H1 (cell line): Measurements from ENCODE around the gene PCDHAC1. TPM values are rescaled to one million over a fixed set of nuclear protein-coding genes. Genes with fewer than 3 reads are reported as not detected.

Experiments
- BRCA1 ChIP-seq: IDR thresholded peaks from 2 replicates; pipeline ENCODE4 v1.6.1; 2012; ENCODE audit warnings: low read depth, low read length, improper control_type of control experiment
- CBX8 ChIP-seq: fragments of 300-800, 300-1000 bp; sonication (generic); IDR thresholded peaks from 2 replicates; pipeline ENCODE4 v1.7.1; 2016; ENCODE audit warnings: low read depth, low read length, borderline replicate concordance
- CREB1 ChIP-seq: IDR thresholded peaks from 2 replicates; pipeline ENCODE4 v1.6.1; 2012; ENCODE audit warnings: inconsistent platforms
- GABPA ChIP-seq: IDR thresholded peaks from 2 replicates; pipeline ENCODE4 v1.6.1; 2011; ENCODE audit warnings: mild to moderate bottlenecking, low read length, moderate library complexity, borderline replicate concordance; ENCODE audit not compliant: insufficient read depth
- JUN ChIP-seq: IDR thresholded peaks from 2 replicates; pipeline ENCODE4 v1.6.1; 2011; ENCODE audit warnings: low read depth, mild to moderate bottlenecking, improper control_type of control experiment, low read length
- JUND ChIP-seq: IDR thresholded peaks from 2 replicates; pipeline ENCODE4 v1.6.1; 2011; ENCODE audit warnings: mild to moderate bottlenecking, improper control_type of control experiment, low read length
- KDM4A ChIP-seq: IDR thresholded peaks from one replicate; pipeline ENCODE4 v1.7.1; 2012; ENCODE audit warnings: low read depth, mild to moderate bottlenecking, moderate library complexity, low read length, inconsistent platforms; ENCODE audit not compliant: severe bottlenecking
- MAFK ChIP-seq: IDR thresholded peaks from 2 replicates; pipeline ENCODE4 v1.6.1; 2012; ENCODE audit warnings: low read depth, mild to moderate bottlenecking, improper control_type of control experiment, low read length
- NRF1 ChIP-seq: IDR thresholded peaks from 2 replicates; pipeline ENCODE4 v1.6.1; 2011; ENCODE audit warnings: mild to moderate bottlenecking, low read depth, low read length, improper control_type of control experiment
- POLR2A ChIP-seq, 2 experiments: IDR thresholded peaks; 1 replicate in 1 of 2; 2 replicates in 1 of 2; pipeline ENCODE4 v1.6.1; 2011; ENCODE audit warnings: low read depth in 2 of 2, low read length in 2 of 2, mild to moderate bottlenecking in 2 of 2; ENCODE audit errors: control extremely low read depth in 1 of 2
- RBBP5 ChIP-seq: IDR thresholded peaks from 2 replicates; pipeline ENCODE4 v1.7.1; 2012; ENCODE audit warnings: low read depth, mild to moderate bottlenecking, inconsistent platforms, low read length, moderate library complexity, borderline replicate concordance
- RFX5 ChIP-seq: IDR thresholded peaks from 2 replicates; pipeline ENCODE4 v1.6.1; 2011; ENCODE audit warnings: low read depth, low read length, improper control_type of control experiment, borderline replicate concordance
- RNF2 ChIP-seq: fragments of 200-900, 300-1000 bp; sonication (generic); IDR thresholded peaks from 2 replicates; pipeline ENCODE4 v1.7.1; 2016; ENCODE audit warnings: borderline replicate concordance, low read depth, mild to moderate bottlenecking, antibody characterized with exemption, low read length; ENCODE audit not compliant: poor library complexity, severe bottlenecking; ENCODE audit errors: missing control alignments
- SAP30 ChIP-seq: fragments of 300-600 bp; sonication (generic); IDR thresholded peaks from 2 replicates; pipeline ENCODE4 v1.7.1; 2012; ENCODE audit warnings: low read length, moderate library complexity, mild to moderate bottlenecking, inconsistent platforms; ENCODE audit not compliant: insufficient read depth, insufficient replicate concordance
- SIX5 ChIP-seq: IDR thresholded peaks from 2 replicates; pipeline ENCODE4 v1.6.1; 2011; ENCODE audit warnings: mild to moderate bottlenecking, low read depth, low read length
- SP1 ChIP-seq: IDR thresholded peaks from 2 replicates; pipeline ENCODE4 v1.6.1; 2011; ENCODE audit warnings: low read depth, low read length
- SP4 ChIP-seq: IDR thresholded peaks from 2 replicates; pipeline ENCODE4 v1.6.1; 2012; ENCODE audit warnings: low read length, inconsistent platforms
- ZNF274 ChIP-seq: IDR thresholded peaks from 2 replicates; pipeline ENCODE4 v1.7.0; 2012; ENCODE audit warnings: low read length, borderline replicate concordance; ENCODE audit errors: extremely low read depth
- polyA plus RNA-seq, 7 experiments: library from polyadenylated mRNA; depleted of rRNA in 3 of 7; stranded (reverse) in 5 of 7; unstranded in 2 of 7; fragments of >200 nt in 5 of 7; fragments of 200-250 nt in 2 of 7; gene quantifications; 1 replicate in 5 of 7; 2 replicates in 1 of 7; 4 replicates in 1 of 7; pipeline versions ENCODE4 v1.2.1 to v1.2.3, GENCODE V29; 2011 to 2013; ENCODE audit warnings: missing spikeins in 2 of 7, mixed read lengths in 2 of 7
- total RNA-seq: library from RNA; stranded (reverse); fragmentation: NEBNext Ultra II Directional; extraction: Animal tissue kit (Norgen Biotek cat#: 25700); gene quantifications from 2 replicates; pipeline ENCODE4 v1.2.1, GENCODE V29; 2021
- TF ChIP-seq, protein P1 (sequence below): IDR thresholded peaks from 2 replicates; pipeline ENCODE4 v1.6.1; 2011; ENCODE audit warnings: low read length, improper control_type of control experiment
- TF ChIP-seq, protein P2 (sequence below): IDR thresholded peaks from 2 replicates; pipeline ENCODE4 v1.6.1; 2012; ENCODE audit warnings: inconsistent platforms
- TF ChIP-seq, protein P3 (sequence below), 3 experiments: IDR thresholded peaks; 1 replicate in 2 of 3; 2 replicates in 1 of 3; pipeline versions ENCODE4 v1.5.1 to v1.6.1; 2011; ENCODE audit warnings: low read length in 3 of 3, mild to moderate bottlenecking in 3 of 3, inconsistent platforms in 2 of 3, low read depth in 1 of 3, moderate library complexity in 1 of 3; ENCODE audit not compliant: insufficient read depth in 1 of 3; ENCODE audit errors: control extremely low read depth in 1 of 3

Gene PCDHAC1
- total and polyA plus RNA-seq, 2 of the 8 experiments (the other 6 are each of a cell fraction or from before 2014, with no cell fraction given) = 2.2 to 4.5 TPM

DNA sequence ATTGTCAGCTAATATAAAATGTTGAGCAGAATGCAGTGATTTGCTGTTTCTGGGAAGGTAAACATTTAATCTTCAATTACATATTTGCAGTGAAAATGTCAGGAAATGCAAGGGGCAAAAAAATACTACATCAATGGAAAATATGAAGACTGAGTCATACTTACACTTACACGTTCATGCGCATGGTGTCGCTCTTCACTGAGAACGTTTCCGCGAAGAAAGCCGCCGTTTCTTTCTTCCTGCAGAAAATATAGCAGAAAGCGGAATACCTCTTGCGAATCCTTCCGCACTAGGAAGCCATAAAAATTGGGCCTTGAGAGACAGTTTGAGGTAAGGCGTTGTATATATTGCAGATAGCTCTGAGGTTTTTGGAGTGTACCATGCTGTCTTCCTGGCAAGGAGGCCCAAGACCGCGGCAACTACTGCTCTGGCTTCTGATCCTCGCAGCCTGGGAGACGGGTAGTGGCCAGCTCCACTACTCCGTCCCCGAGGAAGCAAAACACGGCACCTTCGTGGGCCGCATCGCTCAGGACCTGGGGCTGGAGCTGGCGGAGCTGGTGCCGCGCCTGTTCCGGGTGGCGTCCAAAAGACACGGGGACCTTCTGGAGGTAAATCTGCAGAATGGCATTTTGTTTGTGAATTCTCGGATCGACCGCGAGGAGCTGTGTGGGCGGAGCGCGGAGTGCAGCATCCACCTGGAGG is 44.1 kb upstream of the PCDHAC1 start, which contains the start of gene PCDHA13 (continued):
- TF ChIP-seq GABPA (no peak), RNF2 (no peak), KDM4A (no peak), BRCA1 (no peak), SP4 (no peak), ZNF274 (no peak), JUN (no peak), POLR2A (IDR thresholded peaks at IDR 0.05; ENCODE audit: control extremely low read depth in 1 of 2, low read depth in 2 of 2, low read length in 2 of 2) (no peak), MAFK (no peak), CREB1 (no peak), JUND (peak; percentile 44; the same call in 1 of the 2 replicates), SP1 (no peak), SAP30 (no peak), CBX8 (no peak), NRF1 (no peak), RBBP5 (no peak), RFX5 (no peak), SIX5 (no peak)
- TF ChIP-seq, protein P1, sequence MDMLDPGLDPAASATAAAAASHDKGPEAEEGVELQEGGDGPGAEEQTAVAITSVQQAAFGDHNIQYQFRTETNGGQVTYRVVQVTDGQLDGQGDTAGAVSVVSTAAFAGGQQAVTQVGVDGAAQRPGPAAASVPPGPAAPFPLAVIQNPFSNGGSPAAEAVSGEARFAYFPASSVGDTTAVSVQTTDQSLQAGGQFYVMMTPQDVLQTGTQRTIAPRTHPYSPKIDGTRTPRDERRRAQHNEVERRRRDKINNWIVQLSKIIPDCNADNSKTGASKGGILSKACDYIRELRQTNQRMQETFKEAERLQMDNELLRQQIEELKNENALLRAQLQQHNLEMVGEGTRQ = no peak
- TF ChIP-seq, protein P2, sequence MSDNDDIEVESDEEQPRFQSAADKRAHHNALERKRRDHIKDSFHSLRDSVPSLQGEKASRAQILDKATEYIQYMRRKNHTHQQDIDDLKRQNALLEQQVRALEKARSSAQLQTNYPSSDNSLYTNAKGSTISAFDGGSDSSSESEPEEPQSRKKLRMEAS = peak; percentile 26; the same call in 1 of the 2 replicates
- TF ChIP-seq, protein P3, sequence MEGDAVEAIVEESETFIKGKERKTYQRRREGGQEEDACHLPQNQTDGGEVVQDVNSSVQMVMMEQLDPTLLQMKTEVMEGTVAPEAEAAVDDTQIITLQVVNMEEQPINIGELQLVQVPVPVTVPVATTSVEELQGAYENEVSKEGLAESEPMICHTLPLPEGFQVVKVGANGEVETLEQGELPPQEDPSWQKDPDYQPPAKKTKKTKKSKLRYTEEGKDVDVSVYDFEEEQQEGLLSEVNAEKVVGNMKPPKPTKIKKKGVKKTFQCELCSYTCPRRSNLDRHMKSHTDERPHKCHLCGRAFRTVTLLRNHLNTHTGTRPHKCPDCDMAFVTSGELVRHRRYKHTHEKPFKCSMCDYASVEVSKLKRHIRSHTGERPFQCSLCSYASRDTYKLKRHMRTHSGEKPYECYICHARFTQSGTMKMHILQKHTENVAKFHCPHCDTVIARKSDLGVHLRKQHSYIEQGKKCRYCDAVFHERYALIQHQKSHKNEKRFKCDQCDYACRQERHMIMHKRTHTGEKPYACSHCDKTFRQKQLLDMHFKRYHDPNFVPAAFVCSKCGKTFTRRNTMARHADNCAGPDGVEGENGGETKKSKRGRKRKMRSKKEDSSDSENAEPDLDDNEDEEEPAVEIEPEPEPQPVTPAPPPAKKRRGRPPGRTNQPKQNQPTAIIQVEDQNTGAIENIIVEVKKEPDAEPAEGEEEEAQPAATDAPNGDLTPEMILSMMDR (IDR thresholded peaks at IDR 0.05; ENCODE audit: control extremely low read depth in 1 of 3, insufficient read depth in 1 of 3, low read depth in 1 of 3, low read length in 3 of 3) = peak; percentile 19 to 57 (median 52); a peak in 3 of 4 replicates
